ENCODE results near the gene FER.
"Not testable (repeated sequence)": the region's sequence is repeated elsewhere in the genome, so short reads cannot be mapped to it uniquely, and the experiment has no call there.

FER gene

GRCh38 chr5:109121225-109121624, 373.5 kb downstream of the FER start:
- no peak for DNase-seq (ENCODE audit: low spot score)

DNA sequence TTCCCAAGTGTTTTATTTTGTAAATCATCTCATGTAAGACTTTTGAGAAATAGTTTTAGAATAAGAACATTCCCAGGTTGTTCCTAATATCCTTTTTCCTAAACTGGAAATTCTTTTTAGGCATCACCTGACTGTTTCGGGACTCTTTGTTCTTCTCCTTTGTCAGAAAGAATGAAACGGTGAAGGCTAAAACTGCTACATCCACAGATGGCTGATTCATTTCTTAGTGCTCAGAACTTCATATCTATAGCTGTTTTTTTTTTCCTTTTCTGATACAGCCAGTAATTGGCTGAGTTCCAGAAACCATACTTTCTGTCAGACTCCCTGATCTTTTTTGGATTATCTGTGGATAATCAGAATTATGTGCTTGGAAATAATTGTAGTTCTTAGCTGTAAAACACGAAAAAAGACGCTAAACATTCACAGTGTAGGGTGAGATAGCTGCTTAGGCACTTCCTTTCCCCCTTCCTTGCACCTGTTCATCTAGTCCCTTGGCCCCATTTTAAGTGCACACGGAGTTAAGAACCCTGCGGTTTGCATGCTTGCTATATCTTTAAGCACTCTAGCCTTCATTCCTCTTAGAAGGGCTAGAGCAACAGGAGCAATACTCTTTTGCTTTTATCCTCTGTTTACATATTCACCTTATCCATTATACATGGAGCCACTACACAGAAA, 378.2 kb downstream of the FER start:
- no peak for DNase-seq (ENCODE audit: low spot score)

GRCh38 chr5:109126481-109126880, 378.8 kb downstream of the FER start:
- no peak for DNase-seq (ENCODE audit: low spot score)

DNA sequence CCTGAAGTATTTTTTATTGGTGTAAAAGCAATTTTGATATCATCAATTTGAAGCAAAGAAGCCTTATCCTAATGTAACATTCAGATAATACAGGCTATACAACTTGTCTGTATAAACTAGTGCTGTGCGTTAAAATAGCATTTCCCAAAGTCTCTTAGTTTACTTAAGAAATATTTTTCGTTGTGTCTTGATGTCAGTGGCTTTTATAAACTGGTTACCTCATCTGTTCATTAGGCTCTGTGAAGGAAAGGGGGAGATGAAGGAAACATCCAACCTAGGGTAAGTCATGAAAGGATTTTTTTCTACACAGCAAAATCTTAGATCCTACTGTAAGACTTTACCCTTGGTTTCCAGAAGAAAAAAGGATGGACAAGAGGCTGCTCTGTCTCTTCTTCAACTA, 389.2 kb downstream of the FER start:
- no peak for DNase-seq (ENCODE audit: low spot score)

GRCh38 chr5:109141222-109142200, 393.8 kb downstream of the FER start:
- DNase-seq (ENCODE audit: low spot score), result no peak

DNA sequence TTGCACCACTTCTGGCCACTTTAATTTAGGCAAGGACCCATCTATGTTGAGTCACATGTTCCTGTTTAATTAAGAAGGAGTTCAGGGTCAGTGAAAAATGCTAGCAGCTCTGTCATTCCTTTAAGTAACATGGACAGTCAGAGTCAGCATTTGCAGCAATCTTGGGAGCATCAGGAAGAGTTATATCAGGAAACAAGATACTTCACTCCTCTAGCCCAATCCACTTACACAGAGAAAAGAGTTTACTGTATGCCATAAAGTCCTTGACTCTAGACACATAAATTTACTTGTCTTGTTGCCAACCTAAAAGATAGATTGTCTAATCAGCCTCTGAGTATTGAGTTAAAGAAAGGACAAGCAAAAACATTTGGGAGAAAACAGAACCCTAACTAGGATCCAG, 395.3 kb downstream of the FER start:
- DNase-seq (ENCODE audit: low spot score), result no peak

DNA sequence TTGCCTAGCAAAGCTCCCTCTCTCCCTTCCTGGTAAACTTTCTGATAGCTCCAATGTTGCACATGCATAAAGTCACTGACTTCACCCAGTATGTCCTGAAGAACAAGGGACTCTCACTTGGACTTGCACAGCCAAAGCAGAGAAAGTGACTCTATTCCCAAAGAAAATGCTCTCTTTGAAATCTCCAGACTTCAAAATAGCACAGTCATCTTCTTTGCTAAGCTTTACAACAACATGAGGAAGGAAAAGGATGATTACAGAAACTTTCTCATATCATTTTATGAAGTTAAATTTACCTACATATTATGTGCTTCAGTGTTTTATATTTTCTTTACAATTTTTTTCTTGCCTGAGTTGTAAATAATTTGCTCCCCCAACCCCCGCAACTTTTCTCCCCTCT, 397.4 kb downstream of the FER start:
- no peak for DNase-seq (ENCODE audit: low spot score)

GRCh38 chr5:109146591-109146990, 398.9 kb downstream of the FER start:
- DNase-seq (ENCODE audit: low spot score), result no peak

DNA sequence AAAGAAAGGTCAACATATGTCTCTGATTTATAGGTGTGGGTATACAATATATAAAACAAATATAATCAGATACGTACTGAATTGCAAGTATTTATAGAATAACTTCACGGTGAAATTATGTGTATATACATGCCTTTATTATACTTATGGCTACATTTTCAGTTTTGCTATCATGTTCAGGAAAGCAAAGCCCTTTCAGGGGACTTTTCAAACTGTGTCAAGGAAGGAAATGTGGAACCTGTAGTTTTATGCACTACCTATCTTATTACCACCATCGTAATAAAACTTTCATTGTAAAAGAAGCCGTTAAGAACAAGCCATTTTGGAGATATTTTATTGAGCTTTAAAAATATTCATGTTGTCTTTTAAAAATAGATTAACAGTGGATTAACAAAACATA, 404.9 kb downstream of the FER start:
- no peak for DNase-seq (ENCODE audit: low spot score)

GRCh38 chr5:109155625-109156024, 407.9 kb downstream of the FER start:
- no peak for DNase-seq (ENCODE audit: low spot score)

DNA sequence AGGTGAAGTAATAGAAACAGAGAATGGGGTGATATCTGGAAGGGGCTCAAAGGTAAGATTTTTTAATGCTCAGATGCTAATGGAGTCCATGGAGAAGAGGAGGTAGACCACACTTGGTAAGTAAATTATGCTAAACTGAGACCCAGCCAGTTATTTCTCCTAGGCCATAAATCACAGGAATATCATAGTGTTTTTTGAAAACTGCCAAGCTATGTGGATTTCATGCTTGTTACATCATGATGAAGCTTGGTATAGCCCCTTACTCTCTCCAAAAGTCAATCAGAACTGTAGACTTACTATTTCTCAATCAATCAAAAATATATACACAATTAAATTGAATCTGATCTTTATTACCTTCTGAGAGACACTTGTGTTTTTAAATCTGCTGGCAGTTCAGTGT, 409.2 kb downstream of the FER start:
- no peak for DNase-seq (ENCODE audit: low spot score)

DNA sequence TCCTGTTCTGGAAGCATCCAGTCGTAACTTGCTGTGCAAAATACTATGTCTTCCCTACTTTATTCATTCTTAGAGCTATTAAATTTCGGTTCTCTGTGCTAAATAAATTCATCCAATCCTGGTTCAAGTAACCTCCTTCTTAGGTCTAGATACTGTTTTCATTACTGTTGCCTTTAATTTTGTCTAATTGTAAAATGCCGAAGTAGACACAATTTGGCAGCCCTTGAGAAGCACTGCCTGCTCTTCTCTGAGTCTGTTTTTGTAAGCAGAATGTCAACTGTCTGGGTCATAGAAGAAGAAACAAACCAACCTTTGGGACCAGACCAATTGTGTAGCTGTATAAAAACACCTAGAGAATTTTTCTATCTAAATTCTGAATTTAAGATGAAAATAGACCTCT, 412.8 kb downstream of the FER start:
- DNase-seq (ENCODE audit: low spot score), result no peak

DNA sequence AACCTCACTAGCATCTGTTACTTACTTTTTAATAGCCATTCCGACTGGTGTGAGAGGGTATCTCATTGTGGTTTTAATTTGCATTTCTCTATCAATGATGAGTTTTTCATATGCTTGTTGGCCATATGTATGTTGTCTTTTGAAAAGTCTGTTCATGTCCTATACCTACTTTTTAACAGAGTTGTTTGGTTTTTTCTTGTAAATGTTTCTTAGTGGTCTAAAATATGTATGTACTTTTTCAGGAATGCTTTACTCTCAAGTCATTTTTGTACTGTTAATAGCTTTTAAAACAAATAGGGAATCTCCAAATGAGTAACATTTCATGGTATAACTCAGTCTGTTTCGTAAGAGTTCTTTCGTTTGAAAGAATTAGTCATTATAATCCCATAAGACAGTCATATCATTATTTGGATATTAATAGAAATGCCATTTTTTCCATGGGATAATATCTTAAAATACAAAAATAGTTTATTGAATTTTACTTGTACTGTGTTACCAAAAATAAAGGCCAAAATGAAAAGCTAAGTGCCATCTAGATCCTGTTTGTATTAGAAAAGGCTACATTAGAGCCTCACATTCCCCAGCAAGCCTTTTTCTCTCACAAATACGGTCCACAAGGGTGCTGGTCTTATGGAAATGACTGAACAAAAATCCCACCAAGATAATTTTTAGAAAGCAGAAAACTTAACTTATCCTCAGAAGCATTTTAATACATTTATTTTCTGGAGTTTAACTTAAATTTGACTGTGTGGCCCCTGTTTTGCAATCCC, 414.4 kb downstream of the FER start:
- peak; percentile 17 for DNase-seq (ENCODE audit: low spot score)

DNA sequence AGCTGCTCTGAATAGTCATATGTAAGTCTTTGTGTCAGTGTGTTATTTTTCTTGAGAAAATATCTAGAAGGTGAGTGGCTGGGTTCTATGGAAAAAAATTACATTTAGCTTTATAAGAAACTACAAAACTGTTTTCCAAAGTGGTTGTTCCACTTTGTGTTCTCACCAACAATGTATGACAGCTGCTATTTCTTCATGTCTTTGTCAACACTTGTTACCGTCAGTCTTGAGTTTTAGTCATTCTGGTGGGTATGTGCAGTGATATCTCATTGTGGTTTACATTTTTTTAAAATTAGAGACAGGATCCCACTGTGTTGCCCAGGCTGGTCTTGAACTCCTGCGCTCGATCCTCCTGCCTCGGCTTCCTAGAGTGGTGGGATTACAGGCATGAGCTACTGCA, 415.6 kb downstream of the FER start:
- no peak for DNase-seq (ENCODE audit: low spot score)

- no peak for DNase-seq (ENCODE audit: low spot score)
Measured at GRCh38 chr5:109164001-109164400, 416.3 kb downstream of the FER start.

DNA sequence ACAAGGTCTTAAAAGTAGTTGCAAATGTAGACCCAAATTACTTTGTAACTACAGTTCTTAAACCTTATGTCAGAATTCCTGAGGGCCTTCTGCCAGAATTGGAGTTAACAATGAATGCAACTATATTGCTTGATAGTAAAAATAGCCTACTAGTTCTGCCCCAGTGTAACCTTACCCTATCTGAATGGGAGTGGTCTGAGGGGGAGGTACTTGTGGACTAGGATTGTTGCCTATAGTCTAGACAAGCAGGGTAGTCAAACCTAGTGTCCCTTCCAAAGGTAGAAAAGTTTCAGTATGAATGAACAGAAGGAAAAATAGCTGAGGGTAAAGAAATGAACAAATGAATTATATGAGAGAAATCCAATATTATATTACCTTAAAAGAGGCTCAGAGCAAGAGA, 419.9 kb downstream of the FER start:
- no peak for DNase-seq (ENCODE audit: low spot score)

GRCh38 chr5:109168151-109168550, 420.5 kb downstream of the FER start:
- no peak for DNase-seq (ENCODE audit: low spot score)

DNA sequence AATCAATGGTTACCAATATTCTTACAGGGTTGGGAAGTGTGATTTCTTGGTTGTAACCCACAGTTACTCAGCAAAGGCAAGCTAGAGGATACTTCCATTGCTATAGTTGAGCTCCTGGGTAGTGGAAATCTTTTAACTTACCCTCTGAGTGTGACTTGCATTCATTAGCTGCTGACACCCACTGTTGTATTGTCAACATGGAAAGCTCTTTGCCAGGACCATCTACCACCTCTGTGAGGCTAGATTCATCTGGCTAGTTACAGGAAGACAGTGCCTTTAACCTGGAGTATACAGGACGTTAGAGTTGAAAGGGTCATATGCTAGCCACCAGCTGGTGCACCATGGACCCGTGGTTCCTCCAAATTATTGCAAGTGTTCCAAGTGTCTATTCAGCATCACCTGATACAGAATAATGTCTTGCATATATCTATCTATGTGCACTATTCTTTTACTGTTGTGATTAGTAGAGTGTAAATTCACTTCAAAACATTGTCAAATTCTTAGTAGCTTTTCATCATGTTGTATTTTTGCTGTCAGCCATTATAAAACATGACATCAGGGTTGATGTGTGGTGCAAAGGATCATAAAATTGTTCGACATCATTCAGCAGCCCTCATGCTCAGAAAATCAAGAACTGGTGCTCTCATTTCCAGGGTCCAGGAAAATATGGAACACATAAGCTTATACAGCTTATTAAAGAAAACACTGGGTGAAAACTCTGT, 423.1 kb downstream of the FER start:
- no peak for DNase-seq (ENCODE audit: low spot score)

DNA sequence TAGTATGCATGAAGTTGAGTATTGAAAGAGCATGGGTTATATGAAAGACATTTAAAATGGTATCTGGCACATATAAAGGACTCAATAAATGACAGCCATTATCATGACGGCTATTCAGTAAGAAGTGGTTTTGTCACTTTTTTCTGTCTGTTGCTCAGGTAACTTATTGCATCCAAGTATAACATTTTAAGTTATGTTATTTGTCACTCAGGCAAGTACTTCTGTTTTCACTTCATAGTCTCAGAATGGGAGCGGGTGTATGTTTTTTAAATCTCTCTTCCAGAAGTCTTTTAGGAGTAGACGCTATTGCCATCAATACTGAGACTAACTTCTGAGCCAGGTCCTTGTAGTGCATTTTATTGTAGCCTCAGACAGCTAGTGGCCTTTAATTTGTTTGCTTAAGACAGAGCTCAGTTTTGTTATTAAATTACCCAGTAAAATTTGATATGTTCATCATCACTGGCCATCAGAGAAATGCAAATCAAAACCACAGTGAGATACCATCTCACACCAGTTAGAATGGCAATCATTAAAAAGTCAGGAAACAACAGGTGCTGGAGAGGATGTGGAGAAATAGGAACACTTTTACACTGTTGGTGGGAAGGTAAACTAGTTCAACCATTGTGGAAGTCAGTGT, 423.9 kb downstream of the FER start:
- DNase-seq (ENCODE audit: low spot score), result not testable (repeated sequence)

DNA sequence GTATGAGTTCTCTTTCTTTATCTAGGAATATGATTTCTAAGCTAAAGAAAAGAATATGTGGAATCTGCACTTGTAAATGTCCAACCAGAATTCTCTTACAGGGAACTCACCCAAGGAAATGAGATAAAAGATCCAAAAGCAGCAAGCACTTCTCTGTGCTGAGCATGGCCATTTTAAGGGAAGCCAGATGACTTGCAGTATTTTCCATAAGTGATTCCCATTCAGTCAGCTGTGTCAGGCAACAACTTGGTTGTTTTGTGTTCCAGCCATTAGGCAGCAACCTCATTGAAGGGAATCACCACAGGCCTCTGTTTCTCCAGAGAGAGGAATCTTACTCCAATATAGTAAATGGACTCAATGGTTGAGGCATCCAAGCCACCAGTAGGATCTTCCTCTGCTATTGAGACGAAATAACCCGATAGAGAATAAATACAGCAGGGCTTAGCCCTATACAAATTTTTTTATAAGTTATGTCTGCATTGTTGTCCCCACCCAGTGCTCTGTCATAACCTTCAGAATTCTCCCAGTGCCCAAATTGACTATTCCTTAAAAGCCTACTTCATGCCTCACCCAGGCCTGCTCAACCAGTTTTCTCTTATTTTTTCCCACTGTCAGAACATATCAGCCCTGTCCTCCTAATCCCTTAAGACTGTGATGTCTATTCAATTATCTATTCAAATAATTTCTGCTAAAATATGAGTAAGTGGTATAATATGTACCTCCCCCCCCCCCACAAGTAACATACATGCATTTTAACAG, 425.5 kb downstream of the FER start:
- no peak for DNase-seq (ENCODE audit: low spot score)

- DNase-seq (ENCODE audit: low spot score), result no peak
Measured at GRCh38 chr5:109177227-109177626, 429.5 kb downstream of the FER start.

All from activated CD4-positive, alpha-beta T cell treated with anti-CD3 and anti-CD28 coated beads, Interleukin-2, Interleukin-4, amounts not matched to agents 100 ng/mL and 50 ng/mL, durations not matched to agents 16 hours and 8 hours (primary cell).